Upper lobe of left lung (tissue), 6 donors: ENCODE data around the gene RDH12. TPM values are rescaled to one million over a fixed set of nuclear protein-coding genes. Genes with fewer than 3 reads are reported as not detected.

Source experiments
- ATAC-seq, 2 donors: fragments of 200-7000 bp; cut with Tn5 transposase; one replicate each; pipeline ENCODE4 v1.9.1; 2022; ENCODE audit warnings: mild to moderate bottlenecking in 2 of 2, moderate library complexity in 2 of 2; ENCODE audit not compliant: low FRiP score in 2 of 2
- DNase-seq, 2 donors: peaks; one replicate each; pipeline ENCODE4 v3.0.0-alpha.2; 2019 to 2020
- H3K27ac ChIP-seq, 4 donors: fragments of 200-600 bp; sonication (generic); one replicate each; pipeline ENCODE4 v1.5.1; 2016 to 2019
- H3K27me3 ChIP-seq, 4 donors: fragments of 200-600 bp; sonication (generic); one replicate each; pipeline ENCODE4 v1.5.1; 2017 to 2019
- H3K36me3 ChIP-seq, 4 donors: fragments of 200-600 bp; sonication (generic); one replicate each; pipeline ENCODE4 v1.5.1; 2016 to 2019
- H3K4me1 ChIP-seq, 4 donors: fragments of 200-600 bp; sonication (generic); one replicate each; pipeline ENCODE4 v1.5.1; 2018 to 2019
- H3K4me3 ChIP-seq, 4 donors: fragments of 200-600 bp; sonication (generic); one replicate each; pipeline ENCODE4 v1.5.1; 2017 to 2019; ENCODE audit warnings: mild to moderate bottlenecking in 2 of 4, moderate library complexity in 1 of 4
- H3K9me3 ChIP-seq, 4 donors: fragments of 200-600 bp; sonication (generic); one replicate each; pipeline ENCODE4 v1.5.1; 2018 to 2019
- CTCF ChIP-seq, 6 experiments: fragments of 450-650 bp in 4 of 6; fragments of 200-600 bp in 2 of 6; sonication (generic) in 2 of 6; IDR thresholded peaks; one replicate each; pipeline ENCODE4 v1.5.1; 2016 to 2019; ENCODE audit warnings: antibody characterized with exemption in 6 of 6
- EP300 ChIP-seq, 4 donors: sonication (generic); formaldehyde crosslinking; IDR thresholded peaks; one replicate each; pipeline ENCODE4 v1.5.1; 2017; ENCODE audit warnings: antibody characterized with exemption in 4 of 4, control low read depth in 2 of 4
- POLR2A ChIP-seq, 4 donors: fragments of 450-650 bp; IDR thresholded peaks; one replicate each; pipeline ENCODE4 v1.5.1; 2016 to 2017; ENCODE audit warnings: antibody characterized with exemption in 4 of 4, mild to moderate bottlenecking in 2 of 4
- POLR2AphosphoS5 ChIP-seq, 2 donors: sonication (generic); formaldehyde crosslinking; IDR thresholded peaks; one replicate each; pipeline ENCODE4 v1.5.1; 2017; ENCODE audit warnings: antibody characterized with exemption in 2 of 2
- WGBS, 2 donors: methylation state at CpG; one replicate each; pipeline ENCODE4 v1.1.5; 2017 to 2018; 5-methylcytosine and 5-hydroxymethylcytosine counted together
- total RNA-seq, 6 donors: library from RNA; depleted of rRNA in 4 of 6; stranded (reverse); fragments of >200 nt in 4 of 6; gene quantifications; one replicate each; pipeline versions ENCODE4 v1.1.0 to v1.2.1, GENCODE V29; 2016 to 2021
- donor health status: DM: no; HTN: no; CAD: no; lungs with moderate emphysema.
- donor health status: DM: no; HTN: yes; CAD: no; lungs with severe emphysema.

RDH12 gene
- total RNA-seq, 6 donors from 2014 or later = 0.17 to 0.40 (median 0.39) TPM; not detected in 3

- 0 to 1% methylated on average over 3 to 35 of the region's 87 CpGs for WGBS, 2 donors
- Histone ChIP-seq H3K36me3 (peaks cover 0 to 13% (median 4%) of the 10 kb centered on the region in 4 donors), H3K27ac (peak within 1 kb of the TSS; percentile 96 to 99 (median 98)), H3K4me1 (peaks cover 19 to 27% (median 24%) of the 10 kb centered on the region in 4 donors), H3K9me3 (no peaks in the 10 kb centered on the region), H3K4me3 (peak within 1 kb of the TSS; percentile 52 to 97 (median 79)), H3K27me3 (no peaks in the 10 kb centered on the region)
- DNase-seq = peak; percentile 73 to 98
- TF ChIP-seq POLR2AphosphoS5 (IDR thresholded peaks at IDR 0.05) (peak; percentile 48 to 58), CTCF (IDR thresholded peaks at IDR 0.05) (peak in 3 of 6 experiments; percentile 5 to 24 (median 6)), POLR2A (IDR thresholded peaks at IDR 0.05) (peak in 3 of 4 donors; percentile 54 to 89 (median 68)), EP300 (IDR thresholded peaks at IDR 0.05) (no peak)
- ATAC-seq = peak; percentile 94 to 98
These were observed 27.0 kb upstream of the RDH12 start, which contains the start of gene VTI1B for GRCh38 chr14:67674480-67675218. Gene VTI1B, minus strand, starts transcription at chr14:67674632. Its CDS starts 143 bp downstream, at chr14:67674489.

DNA sequence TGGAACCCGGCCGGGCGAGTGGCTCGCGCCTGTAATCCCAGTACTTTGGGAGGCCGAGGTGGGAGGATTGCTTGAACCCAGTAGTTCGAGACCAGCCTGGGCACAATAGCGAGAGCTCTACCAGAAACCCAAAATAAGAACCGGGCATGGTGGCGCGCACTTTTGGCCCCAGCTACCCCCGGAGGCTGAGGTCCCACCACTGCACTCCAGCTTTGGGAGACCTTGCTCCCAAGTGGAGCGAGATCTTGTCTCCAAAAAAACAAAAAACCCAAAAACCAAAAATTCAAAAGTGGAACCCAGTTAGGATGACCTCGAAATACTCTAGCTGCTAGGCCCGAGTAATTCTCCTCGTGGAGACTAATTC lies 26.5 kb upstream of the RDH12 start:
- peaks cover 0 to 13% (median 4%) of the 10 kb centered on the region in 4 donors for H3K36me3 ChIP-seq
- peaks cover 19 to 29% (median 24%) of the 10 kb centered on the region in 4 donors for H3K4me1 ChIP-seq
- peak overlapping the region; percentile 52 to 97 (median 79) for H3K4me3 ChIP-seq
- H3K27ac ChIP-seq = peak overlapping the region; percentile 96 to 99 (median 98)
- no peak for DNase-seq
- no peaks in the 10 kb centered on the region for H3K27me3 ChIP-seq
- 38 to 42% methylated on average over 15 of the region's 16 CpGs for WGBS, 2 donors
- no peaks in the 10 kb centered on the region for H3K9me3 ChIP-seq
- TF ChIP-seq EP300 (IDR thresholded peaks at IDR 0.05) (no peak), CTCF (IDR thresholded peaks at IDR 0.05) (no peak), POLR2AphosphoS5 (IDR thresholded peaks at IDR 0.05) (no peak), POLR2A (IDR thresholded peaks at IDR 0.05) (no peak)
- ATAC-seq = no peak

GRCh38 chr14:67679006-67679405 lies 22.7 kb upstream of the RDH12 start:
- ATAC-seq = no peak
- Histone ChIP-seq H3K27ac (no peak overlapping the region), H3K4me1 (peaks cover 4 to 13% (median 7%) of the 10 kb centered on the region in 4 donors), H3K36me3 (peaks cover 0 to 33% (median 6%) of the 10 kb centered on the region in 4 donors), H3K9me3 (no peaks in the 10 kb centered on the region), H3K4me3 (no peak overlapping the region), H3K27me3 (no peaks in the 10 kb centered on the region)
- DNase-seq = no peak
- 54 to 75% methylated on average over 2 of the region's 2 CpGs for WGBS, 2 donors
- no peak for TF ChIP-seq POLR2A (IDR thresholded peaks at IDR 0.05)

DNA sequence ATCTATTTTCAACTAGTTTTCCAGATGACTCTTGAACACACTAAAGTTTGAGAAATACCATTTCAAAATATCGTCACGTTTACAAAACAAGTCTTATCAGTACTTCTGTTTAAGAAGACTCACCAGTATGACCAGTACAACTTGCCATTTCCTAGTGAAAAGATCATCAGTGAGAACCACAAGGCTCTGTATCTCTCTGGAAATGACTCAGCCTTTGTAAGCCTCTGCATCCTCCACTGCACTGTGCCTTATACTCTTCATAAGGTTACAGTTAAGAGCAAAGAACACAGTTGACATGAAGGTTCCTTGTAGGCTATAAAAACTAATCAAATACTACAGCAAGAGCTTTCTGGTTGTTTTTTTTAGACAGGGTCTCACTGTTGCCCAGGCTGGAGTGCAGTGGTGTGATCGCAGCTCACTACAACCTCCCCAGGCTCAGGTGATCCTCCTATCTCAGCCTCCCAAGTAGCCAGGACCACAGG lies 21.5 kb upstream of the RDH12 start:
- DNase-seq (no peak), ATAC-seq (peak in 1 of 2 donors; percentile 36)
- TF ChIP-seq POLR2AphosphoS5 (IDR thresholded peaks at IDR 0.05) = no peak
- TF ChIP-seq CTCF (IDR thresholded peaks at IDR 0.05) = no peak
- TF ChIP-seq POLR2A (IDR thresholded peaks at IDR 0.05) = no peak
- no peaks in the 10 kb centered on the region for H3K27me3 ChIP-seq
- H3K4me3 ChIP-seq = no peak overlapping the region
- no peaks in the 10 kb centered on the region for H3K9me3 ChIP-seq
- peaks cover 0 to 44% (median 14%) of the 10 kb centered on the region in 4 donors for H3K36me3 ChIP-seq
- 66% methylated on average over 3 of the region's 3 CpGs for WGBS, 2 donors
- H3K4me1 ChIP-seq = peaks cover 3 to 11% (median 6%) of the 10 kb centered on the region in 4 donors
- H3K27ac ChIP-seq = no peak overlapping the region

DNA sequence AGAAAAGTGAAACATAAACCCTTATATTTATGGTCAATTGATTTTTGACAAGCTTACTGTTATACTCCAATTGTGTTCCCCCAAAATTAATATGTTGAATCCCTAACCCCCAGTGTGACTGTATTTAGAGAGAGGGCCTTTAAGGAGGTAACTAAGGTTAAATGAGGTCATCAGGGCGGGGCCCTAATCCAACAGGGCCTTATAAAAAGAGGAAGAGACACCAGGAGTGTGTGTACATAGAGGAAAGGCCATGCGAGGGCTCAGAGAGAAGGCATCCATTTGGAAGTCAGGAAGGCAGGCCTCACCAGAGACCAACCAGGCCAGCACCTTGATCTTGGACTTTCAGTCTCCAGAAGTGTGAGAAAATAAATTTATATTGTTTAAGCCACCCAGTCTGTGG lies 20.7 kb upstream of the RDH12 start:
- Histone ChIP-seq H3K27me3 (no peaks in the 10 kb centered on the region), H3K36me3 (peaks cover 0 to 52% (median 22%) of the 10 kb centered on the region in 4 donors), H3K27ac (no peak overlapping the region), H3K4me1 (peaks cover 0 to 7% (median 1%) of the 10 kb centered on the region in 4 donors), H3K9me3 (no peaks in the 10 kb centered on the region), H3K4me3 (no peak overlapping the region)
- WGBS, 2 donors = 38 to 40% methylated on average over 2 of the region's 2 CpGs
- no peak for TF ChIP-seq POLR2A (IDR thresholded peaks at IDR 0.05)
- TF ChIP-seq POLR2AphosphoS5 (IDR thresholded peaks at IDR 0.05) = no peak
- TF ChIP-seq EP300 (IDR thresholded peaks at IDR 0.05) = no peak
- TF ChIP-seq CTCF (IDR thresholded peaks at IDR 0.05) = no peak
- DNase-seq = peak in 1 of 2 donors; percentile 60
- peak in 1 of 2 donors; percentile 76 for ATAC-seq
